ENCODE measurements around the gene ZNF385B. TPM values are rescaled to one million over a fixed set of nuclear protein-coding genes. Genes with fewer than 3 reads are reported as not detected.

Gene ZNF385B
- total and polyA plus RNA-seq, 9 of the 15 experiments (the other 6 are each of a cell fraction or from before 2014, with no cell fraction given): 0.50 TPM; not detected in 8

DNA sequence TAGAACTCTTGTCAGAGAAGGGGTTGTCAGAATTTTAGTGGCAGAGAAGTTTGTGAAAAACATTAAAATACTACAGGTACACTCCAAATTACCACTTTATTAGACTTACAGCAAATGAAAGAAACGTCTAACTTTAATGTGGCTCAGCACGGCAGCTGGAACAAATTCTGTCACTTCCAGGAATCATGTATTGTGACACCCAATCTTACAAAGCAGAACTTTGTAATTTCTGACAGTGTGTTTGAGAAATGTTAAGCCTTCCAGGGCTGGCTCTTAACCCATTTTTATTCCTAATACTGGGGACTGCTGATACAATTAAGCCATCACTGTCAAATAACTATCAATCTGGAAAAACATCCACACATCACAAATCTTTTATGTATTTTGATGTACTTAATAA, 216.4 kb downstream of the ZNF385B start:
- WGBS (ENCODE audit: insufficient coverage, low coverage, missing lambda C conversion rate): 0% methylated on average over 2 of the region's 2 CpGs
- no peak overlapping the region for H2AFZ ChIP-seq (ENCODE audit: low read depth, low read length)
- BruUV-seq (replicated peaks): no TSS peak
- no peaks in the 10 kb centered on the region for H3K79me2 ChIP-seq (ENCODE audit: control insufficient read depth, insufficient read depth, low read length)
- DNase-seq (ENCODE audit: extremely low read depth in 1 of 4, low spot score in 3 of 4): no peak
- H3K27ac ChIP-seq (ENCODE audit: extremely low read depth, low read depth, low read length): no peak overlapping the region
- no peak overlapping the region for H3K4me2 ChIP-seq (ENCODE audit: insufficient read depth, low read length)
- ChIA-PET CTCF (ENCODE audit: low intra/inter-chr PET ratio) (no interaction called here), POLR2A (no interaction called here)
- no peaks in the 10 kb centered on the region for H3K27me3 ChIP-seq (ENCODE audit: control insufficient read depth in 2 of 2, insufficient read depth in 2 of 2, low read length in 2 of 2)
- in situ Hi-C loops (cut with MboI) (no loop called here), intact Hi-C loops (cut with micrococcal nuclease) (no loop called here)
- no peak for ATAC-seq
- no peak overlapping the region for H3K4me3 ChIP-seq
- H3K36me3 ChIP-seq (ENCODE audit: control insufficient read depth, insufficient read depth, low read length): no peaks in the 10 kb centered on the region
- TF ChIP-seq ZBED1 (IDR thresholded peaks at IDR 0.05): no peak
- TF ChIP-seq, protein P1, sequence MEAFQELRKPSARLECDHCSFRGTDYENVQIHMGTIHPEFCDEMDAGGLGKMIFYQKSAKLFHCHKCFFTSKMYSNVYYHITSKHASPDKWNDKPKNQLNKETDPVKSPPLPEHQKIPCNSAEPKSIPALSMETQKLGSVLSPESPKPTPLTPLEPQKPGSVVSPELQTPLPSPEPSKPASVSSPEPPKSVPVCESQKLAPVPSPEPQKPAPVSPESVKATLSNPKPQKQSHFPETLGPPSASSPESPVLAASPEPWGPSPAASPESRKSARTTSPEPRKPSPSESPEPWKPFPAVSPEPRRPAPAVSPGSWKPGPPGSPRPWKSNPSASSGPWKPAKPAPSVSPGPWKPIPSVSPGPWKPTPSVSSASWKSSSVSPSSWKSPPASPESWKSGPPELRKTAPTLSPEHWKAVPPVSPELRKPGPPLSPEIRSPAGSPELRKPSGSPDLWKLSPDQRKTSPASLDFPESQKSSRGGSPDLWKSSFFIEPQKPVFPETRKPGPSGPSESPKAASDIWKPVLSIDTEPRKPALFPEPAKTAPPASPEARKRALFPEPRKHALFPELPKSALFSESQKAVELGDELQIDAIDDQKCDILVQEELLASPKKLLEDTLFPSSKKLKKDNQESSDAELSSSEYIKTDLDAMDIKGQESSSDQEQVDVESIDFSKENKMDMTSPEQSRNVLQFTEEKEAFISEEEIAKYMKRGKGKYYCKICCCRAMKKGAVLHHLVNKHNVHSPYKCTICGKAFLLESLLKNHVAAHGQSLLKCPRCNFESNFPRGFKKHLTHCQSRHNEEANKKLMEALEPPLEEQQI (IDR thresholded peaks at IDR 0.05): no peak
- TF ChIP-seq GTF2E2 (tag; IDR thresholded peaks at IDR 0.05): no peak
- no peaks in the 10 kb centered on the region for H3K4me1 ChIP-seq (replicated peaks in 1 of 2; ENCODE audit: control insufficient read depth in 2 of 2, insufficient read depth in 2 of 2, low read length in 2 of 2)
- FAIRE-seq: no peak
- H4K20me1 ChIP-seq (replicated peaks; ENCODE audit: control insufficient read depth, insufficient read depth, low read length): no peaks in the 10 kb centered on the region
- no peaks in the 10 kb centered on the region for H3K9me1 ChIP-seq (ENCODE audit: control insufficient read depth, insufficient read depth, low read length)
- H3K9me3 ChIP-seq (replicated peaks; ENCODE audit: control insufficient read depth, insufficient read depth, low read depth, low read length): no peaks in the 10 kb centered on the region
- no peak overlapping the region for H3K9ac ChIP-seq (ENCODE audit: insufficient read depth in 1 of 2, low read depth in 2 of 2, low read length in 2 of 2)

DNA sequence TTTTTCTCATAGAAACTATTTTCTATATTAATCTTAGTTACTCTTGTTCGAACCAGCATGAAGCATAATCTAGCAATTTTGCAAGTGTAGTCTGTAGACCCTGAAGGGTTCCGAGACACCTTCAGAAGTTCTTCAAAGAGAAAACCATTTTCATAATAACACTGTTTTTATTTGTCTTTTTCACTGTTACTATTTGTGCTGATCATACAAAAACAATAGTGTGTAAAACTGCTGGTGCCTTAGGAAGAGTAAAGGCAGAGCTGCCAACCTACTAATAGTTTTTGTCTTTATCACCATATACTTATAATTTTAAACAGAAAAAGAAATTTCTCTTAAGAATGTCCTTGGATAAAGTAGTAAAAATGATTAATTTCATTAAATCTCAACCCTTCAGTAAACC, 218.9 kb downstream of the ZNF385B start:
- Histone ChIP-seq H3K9ac (ENCODE audit: insufficient read depth in 1 of 2, low read depth in 2 of 2, low read length in 2 of 2) (no peak overlapping the region), H3K9me3 (replicated peaks; ENCODE audit: control insufficient read depth, insufficient read depth, low read depth, low read length) (no peaks in the 10 kb centered on the region), H3K27ac (ENCODE audit: extremely low read depth, low read depth, low read length) (no peak overlapping the region), H3K79me2 (ENCODE audit: control insufficient read depth, insufficient read depth, low read length) (no peaks in the 10 kb centered on the region), H2AFZ (ENCODE audit: low read depth, low read length) (no peak overlapping the region), H3K27me3 (ENCODE audit: control insufficient read depth in 2 of 2, insufficient read depth in 2 of 2, low read length in 2 of 2) (no peaks in the 10 kb centered on the region), H3K4me1 (replicated peaks in 1 of 2; ENCODE audit: control insufficient read depth in 2 of 2, insufficient read depth in 2 of 2, low read length in 2 of 2) (no peaks in the 10 kb centered on the region), H3K36me3 (ENCODE audit: control insufficient read depth, insufficient read depth, low read length) (no peaks in the 10 kb centered on the region), H3K4me2 (ENCODE audit: insufficient read depth, low read length) (no peak overlapping the region), H3K4me3 (no peak overlapping the region), H3K9me1 (ENCODE audit: control insufficient read depth, insufficient read depth, low read length) (no peaks in the 10 kb centered on the region), H4K20me1 (replicated peaks; ENCODE audit: control insufficient read depth, insufficient read depth, low read length) (no peaks in the 10 kb centered on the region)
- no peak for ATAC-seq
- no peak for FAIRE-seq
- ChIA-PET POLR2A (no interaction called here), CTCF (ENCODE audit: low intra/inter-chr PET ratio) (no interaction called here)
- intact Hi-C loops (cut with micrococcal nuclease): no loop called here
- DNase-seq (ENCODE audit: extremely low read depth in 1 of 4, low spot score in 3 of 4): no peak
- in situ Hi-C loops (cut with MboI): no loop called here
- no TSS peak for BruUV-seq (replicated peaks)
- 0% methylated on average over 2 of the region's 2 CpGs for WGBS (ENCODE audit: insufficient coverage, low coverage, missing lambda C conversion rate)
- no peak for TF ChIP-seq ERF (CRISPR knock-in tag; IDR thresholded peaks at IDR 0.05)
- no peak for TF ChIP-seq CREB1 (IDR thresholded peaks at IDR 0.05)
- TF ChIP-seq CREB1 (CRISPR knock-in tag; IDR thresholded peaks at IDR 0.05): no peak
- no peak for TF ChIP-seq ZNF75A (CRISPR knock-in tag; IDR thresholded peaks at IDR 0.05)
- TF ChIP-seq, protein P2, sequence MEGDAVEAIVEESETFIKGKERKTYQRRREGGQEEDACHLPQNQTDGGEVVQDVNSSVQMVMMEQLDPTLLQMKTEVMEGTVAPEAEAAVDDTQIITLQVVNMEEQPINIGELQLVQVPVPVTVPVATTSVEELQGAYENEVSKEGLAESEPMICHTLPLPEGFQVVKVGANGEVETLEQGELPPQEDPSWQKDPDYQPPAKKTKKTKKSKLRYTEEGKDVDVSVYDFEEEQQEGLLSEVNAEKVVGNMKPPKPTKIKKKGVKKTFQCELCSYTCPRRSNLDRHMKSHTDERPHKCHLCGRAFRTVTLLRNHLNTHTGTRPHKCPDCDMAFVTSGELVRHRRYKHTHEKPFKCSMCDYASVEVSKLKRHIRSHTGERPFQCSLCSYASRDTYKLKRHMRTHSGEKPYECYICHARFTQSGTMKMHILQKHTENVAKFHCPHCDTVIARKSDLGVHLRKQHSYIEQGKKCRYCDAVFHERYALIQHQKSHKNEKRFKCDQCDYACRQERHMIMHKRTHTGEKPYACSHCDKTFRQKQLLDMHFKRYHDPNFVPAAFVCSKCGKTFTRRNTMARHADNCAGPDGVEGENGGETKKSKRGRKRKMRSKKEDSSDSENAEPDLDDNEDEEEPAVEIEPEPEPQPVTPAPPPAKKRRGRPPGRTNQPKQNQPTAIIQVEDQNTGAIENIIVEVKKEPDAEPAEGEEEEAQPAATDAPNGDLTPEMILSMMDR (IDR thresholded peaks at IDR 0.05 in 2 of 3, conservative IDR thresholded peaks at IDR 0.05 in 1 of 3; ENCODE audit: insufficient read depth in 2 of 3, low read depth in 1 of 3, low read length in 3 of 3): no peak
- TF ChIP-seq, protein P3, sequence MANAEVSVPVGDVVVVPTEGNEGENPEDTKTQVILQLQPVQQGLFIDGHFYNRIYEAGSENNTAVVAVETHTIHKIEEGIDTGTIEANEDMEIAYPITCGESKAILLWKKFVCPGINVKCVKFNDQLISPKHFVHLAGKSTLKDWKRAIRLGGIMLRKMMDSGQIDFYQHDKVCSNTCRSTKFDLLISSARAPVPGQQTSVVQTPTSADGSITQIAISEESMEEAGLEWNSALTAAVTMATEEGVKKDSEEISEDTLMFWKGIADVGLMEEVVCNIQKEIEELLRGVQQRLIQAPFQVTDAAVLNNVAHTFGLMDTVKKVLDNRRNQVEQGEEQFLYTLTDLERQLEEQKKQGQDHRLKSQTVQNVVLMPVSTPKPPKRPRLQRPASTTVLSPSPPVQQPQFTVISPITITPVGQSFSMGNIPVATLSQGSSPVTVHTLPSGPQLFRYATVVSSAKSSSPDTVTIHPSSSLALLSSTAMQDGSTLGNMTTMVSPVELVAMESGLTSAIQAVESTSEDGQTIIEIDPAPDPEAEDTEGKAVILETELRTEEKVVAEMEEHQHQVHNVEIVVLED (CRISPR knock-in tag; IDR thresholded peaks at IDR 0.05): no peak
- TF ChIP-seq RBBP5 (IDR thresholded peaks at IDR 0.05; ENCODE audit: borderline replicate concordance, insufficient read depth, low read length, poor library complexity, severe bottlenecking): no peak
- TF ChIP-seq EZH2 (IDR thresholded peaks at IDR 0.05; ENCODE audit: borderline replicate concordance, low read depth, low read length): no peak
- no peak for TF ChIP-seq BMI1 (IDR thresholded peaks at IDR 0.05; ENCODE audit: low read length)
